Measurements from ENCODE around the gene TPM3. TPM values are rescaled to one million over a fixed set of nuclear protein-coding genes. Genes with fewer than 3 reads are reported as not detected.

The TPM3 gene
- total RNA-seq, 1 donor from 2014 or later: 248 TPM

GRCh38 chr1:154117642-154118041 lies 74.3 kb downstream of the TPM3 start:
- Mint-ChIP-seq H3K27ac (ENCODE audit: unreplicated experiment) (no peak overlapping the region), H3K36me3 (ENCODE audit: low read depth) (no peaks in the 10 kb centered on the region), H3K4me3 (ENCODE audit: unreplicated experiment) (no peak overlapping the region), H3K9me3 (ENCODE audit: low read depth) (peaks cover 3% of the 10 kb centered on the region), H3K27me3 (ENCODE audit: low read depth) (no peaks in the 10 kb centered on the region), H3K4me1 (ENCODE audit: low read depth) (no peaks in the 10 kb centered on the region)
- TF ChIP-seq, protein P1, sequence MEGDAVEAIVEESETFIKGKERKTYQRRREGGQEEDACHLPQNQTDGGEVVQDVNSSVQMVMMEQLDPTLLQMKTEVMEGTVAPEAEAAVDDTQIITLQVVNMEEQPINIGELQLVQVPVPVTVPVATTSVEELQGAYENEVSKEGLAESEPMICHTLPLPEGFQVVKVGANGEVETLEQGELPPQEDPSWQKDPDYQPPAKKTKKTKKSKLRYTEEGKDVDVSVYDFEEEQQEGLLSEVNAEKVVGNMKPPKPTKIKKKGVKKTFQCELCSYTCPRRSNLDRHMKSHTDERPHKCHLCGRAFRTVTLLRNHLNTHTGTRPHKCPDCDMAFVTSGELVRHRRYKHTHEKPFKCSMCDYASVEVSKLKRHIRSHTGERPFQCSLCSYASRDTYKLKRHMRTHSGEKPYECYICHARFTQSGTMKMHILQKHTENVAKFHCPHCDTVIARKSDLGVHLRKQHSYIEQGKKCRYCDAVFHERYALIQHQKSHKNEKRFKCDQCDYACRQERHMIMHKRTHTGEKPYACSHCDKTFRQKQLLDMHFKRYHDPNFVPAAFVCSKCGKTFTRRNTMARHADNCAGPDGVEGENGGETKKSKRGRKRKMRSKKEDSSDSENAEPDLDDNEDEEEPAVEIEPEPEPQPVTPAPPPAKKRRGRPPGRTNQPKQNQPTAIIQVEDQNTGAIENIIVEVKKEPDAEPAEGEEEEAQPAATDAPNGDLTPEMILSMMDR (IDR thresholded peaks at IDR 0.05): peak; percentile 35
- no peak for DNase-seq (ENCODE audit: low spot score)

DNA sequence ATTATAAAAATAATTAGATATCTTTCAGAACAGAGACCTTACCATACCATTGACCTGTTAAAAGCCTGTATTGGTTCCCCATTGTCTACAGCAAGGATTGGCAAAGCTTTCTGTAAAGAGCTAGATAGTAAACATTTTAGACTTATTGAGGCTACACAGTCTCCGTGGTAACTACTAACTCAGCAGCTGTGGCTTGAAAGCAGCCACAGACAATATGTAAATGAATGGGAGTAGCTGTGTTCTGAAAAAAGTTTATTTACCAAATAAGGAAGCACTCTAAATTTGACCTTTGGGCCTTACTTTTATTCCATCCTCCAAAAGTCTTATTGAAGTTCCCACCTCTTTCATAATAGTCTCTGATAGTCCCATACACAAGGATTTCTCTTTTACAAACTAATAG lies 76.7 kb downstream of the TPM3 start:
- no peaks in the 10 kb centered on the region for H3K9me3 Mint-ChIP-seq (ENCODE audit: low read depth)
- no peak overlapping the region for H3K4me3 Mint-ChIP-seq (ENCODE audit: unreplicated experiment)
- TF ChIP-seq, protein P1 (IDR thresholded peaks at IDR 0.05): no peak
- no peaks in the 10 kb centered on the region for H3K4me1 Mint-ChIP-seq (ENCODE audit: low read depth)
- no peaks in the 10 kb centered on the region for H3K36me3 Mint-ChIP-seq (ENCODE audit: low read depth)
- no peak for DNase-seq (ENCODE audit: low spot score)
- no peak overlapping the region for H3K27ac Mint-ChIP-seq (ENCODE audit: unreplicated experiment)
- no peaks in the 10 kb centered on the region for H3K27me3 Mint-ChIP-seq (ENCODE audit: low read depth)

Small RNA genes within 50 kb of the gene (microRNA-seq; reads per million reads assigned to microRNA genes)
- gene MIR190B (ENCODE audit: borderline number of aligned reads): 2.2 reads per million

Other genes with a start within 250 kb of the TPM3 start
- gene DENND4B, start 245.4 kb downstream of the TPM3 start, total RNA-seq: 32.1 to 36.7 TPM (median 36.2 TPM) in 3 replicates
- gene CRTC2, start 233.5 kb downstream of the TPM3 start, total RNA-seq: 24.2 to 32.5 TPM (median 30.9 TPM) in 3 replicates
- gene SLC39A1, start 228.6 kb downstream of the TPM3 start, total RNA-seq: 83.5 to 87.8 TPM (median 85.6 TPM) in 3 replicates
- 3.7 to 6.6 TPM (median 4.4 TPM) in 3 replicates for gene CREB3L4, start 224.2 kb downstream of the TPM3 start, total RNA-seq
- gene JTB, start 214.4 kb downstream of the TPM3 start, total RNA-seq: 128 to 158 TPM (median 130 TPM) in 3 replicates
- 111 to 137 TPM (median 116 TPM) in 3 replicates for gene RAB13, start 205.8 kb downstream of the TPM3 start, total RNA-seq
- 951 to 1,224 TPM (median 1,041 TPM) in 3 replicates for gene RPS27, start 201.3 kb downstream of the TPM3 start, total RNA-seq
- gene NUP210L, start 37.0 kb downstream of the TPM3 start, total RNA-seq: 0.19 TPM in 1 of 3 replicates, not detected in the others
- not detected in 3 replicates for gene CFAP141, start 14.2 kb upstream of the TPM3 start, total RNA-seq
- gene UBAP2L, start 28.9 kb upstream of the TPM3 start, total RNA-seq: 182 to 202 TPM (median 186 TPM) in 3 replicates
- gene HAX1, start 80.5 kb upstream of the TPM3 start, total RNA-seq: 60.9 to 104 TPM (median 97.1 TPM) in 3 replicates
- gene AQP10, start 129.0 kb upstream of the TPM3 start, total RNA-seq: not detected in 3 replicates
- 83.1 to 133 TPM (median 86.6 TPM) in 3 replicates for gene ATP8B2, start 133.4 kb upstream of the TPM3 start, total RNA-seq
- 1.1 to 1.4 TPM (median 1.3 TPM) in 3 replicates for gene IL6R, start 213.2 kb upstream of the TPM3 start, total RNA-seq

Measured in chondrocyte (in vitro differentiated cells).